Right cardiac atrium (tissue), 5 donors: ENCODE measurements around the gene ZNF543. TPM values are rescaled to one million over a fixed set of nuclear protein-coding genes. Genes with fewer than 3 reads are reported as not detected.
"Not testable (repeated sequence)": the region's sequence is repeated elsewhere in the genome, so short reads cannot be mapped to it uniquely, and the experiment has no call there.

ENCODE experiments used
- ATAC-seq, 2 donors: fragments of 200-7000 bp; cut with Tn5 transposase; one replicate each; pipeline versions ENCODE4 v1.8.0 to v1.9.1; 2020; ENCODE audit warnings: moderate library complexity in 2 of 2, mild to moderate bottlenecking in 1 of 2
- DNase-seq, 3 donors: peaks; one replicate each; pipeline ENCODE4 v3.0.0-alpha.2; 2020
- H3K27ac ChIP-seq: one replicate; pipeline ENCODE4 v1.5.1; 2013; ENCODE audit warnings: mild to moderate bottlenecking, low read length, control low read depth, moderate library complexity
- H3K27me3 ChIP-seq: one replicate; pipeline ENCODE4 v1.6.1; 2013; ENCODE audit not compliant: control insufficient read depth, insufficient read depth
- H3K4me1 ChIP-seq: one replicate; pipeline ENCODE4 v1.6.1; 2013; ENCODE audit warnings: low read length; ENCODE audit not compliant: control insufficient read depth, insufficient read depth
- H3K4me3 ChIP-seq: one replicate; pipeline ENCODE4 v1.5.1; 2013; ENCODE audit warnings: low read length, control low read depth
- H3K9me3 ChIP-seq: one replicate; pipeline ENCODE4 v1.6.1; 2013; ENCODE audit warnings: low read length; ENCODE audit not compliant: control insufficient read depth
- WGBS: extraction: QIAGEN DNeasy Blood & Tissue Kit; methylation state at CpG from one replicate; pipeline ENCODE4 v1.1.7; 2013; 5-methylcytosine and 5-hydroxymethylcytosine counted together
- intact Hi-C, 4 donors: fragments of 100-400 bp; cut with DNase I; formaldehyde crosslinking; loops; one replicate each; pipeline versions ENCODE4 v1.11.0 to v1.14.0; 2022 to 2023
- polyA plus RNA-seq: library from polyadenylated mRNA; stranded (reverse); fragments of 200-250 nt; gene quantifications from one replicate; pipeline ENCODE4 v1.2.3, GENCODE V29; 2013
- total RNA-seq, 4 donors: library from RNA; stranded (reverse); fragmentation: NEBNext Ultra II Directional; extraction: Animal tissue kit (Norgen Biotek cat#: 25700); gene quantifications; one replicate each; pipeline ENCODE4 v1.2.1, GENCODE V29; 2021
- donor health status: healthy with polysubstance abuse.
- donor health status: DM: no; HTN: yes; CAD: no.
- donor health status: DM: no; HTN: no; CAD: no.
- donor health status: DM: no; HTN: yes; CAD: no; lungs with severe emphysema.
- donor health status: DM: yes; HTN: yes; CAD: no.

Gene ZNF543
- total and polyA plus RNA-seq, 5 donors, result 2.1 to 7.6 (median 6.2) TPM

DNA sequence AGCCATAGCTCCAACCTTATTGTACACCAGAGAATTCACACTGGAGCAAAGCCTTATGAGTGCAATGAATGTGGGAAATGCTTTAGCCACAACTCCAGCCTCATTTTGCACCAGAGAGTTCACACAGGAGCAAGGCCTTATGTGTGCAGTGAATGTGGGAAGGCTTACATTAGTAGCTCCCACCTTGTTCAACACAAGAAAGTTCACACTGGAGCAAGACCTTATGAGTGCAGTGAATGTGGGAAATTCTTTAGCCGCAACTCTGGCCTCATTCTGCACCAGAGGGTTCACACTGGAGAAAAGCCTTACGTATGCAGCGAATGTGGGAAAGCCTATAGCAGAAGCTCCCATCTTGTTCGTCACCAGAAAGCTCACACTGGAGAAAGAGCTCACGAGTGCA is 37.1 kb downstream of the ZNF543 start:
- intact Hi-C loops, result no loop called here

DNA sequence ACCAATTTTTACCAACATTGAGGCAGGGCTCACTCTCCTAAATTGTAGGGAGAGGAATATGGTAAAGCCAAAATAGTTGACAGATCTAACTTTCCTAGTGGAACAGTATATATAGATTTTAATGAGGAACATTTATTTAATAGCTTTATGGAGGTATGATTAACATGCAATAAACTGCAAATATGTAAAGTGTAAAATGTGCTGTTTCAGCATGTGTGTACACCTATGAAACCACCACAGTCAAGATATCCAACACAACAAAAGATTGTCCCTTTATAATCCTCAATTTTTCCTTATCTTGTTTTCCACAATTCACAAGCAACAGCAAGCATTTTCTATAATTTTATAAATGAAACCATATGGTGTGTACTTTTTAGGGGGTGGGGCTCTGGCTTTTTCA is 39.0 kb downstream of the ZNF543 start:
- H3K9me3 ChIP-seq, result peaks cover 4% of the 10 kb centered on the region
- H3K4me3 ChIP-seq, result no peak overlapping the region
- DNase-seq (no peak), ATAC-seq (no peak)
- H3K27ac ChIP-seq, result no peak overlapping the region
- no peaks in the 10 kb centered on the region for H3K27me3 ChIP-seq
- H3K4me1 ChIP-seq, result no peaks in the 10 kb centered on the region
- intact Hi-C loops, result no loop called here

More for the DNA sequence above, 37.1 kb downstream of the ZNF543 start:
- Histone ChIP-seq H3K4me3 (no peak overlapping the region), H3K9me3 (peaks cover 4% of the 10 kb centered on the region), H3K4me1 (peaks cover 9% of the 10 kb centered on the region), H3K27me3 (no peaks in the 10 kb centered on the region), H3K27ac (no peak overlapping the region)
- ATAC-seq (no peak), DNase-seq (no peak)
- 95% methylated on average over 5 of the region's 5 CpGs for WGBS

DNA sequence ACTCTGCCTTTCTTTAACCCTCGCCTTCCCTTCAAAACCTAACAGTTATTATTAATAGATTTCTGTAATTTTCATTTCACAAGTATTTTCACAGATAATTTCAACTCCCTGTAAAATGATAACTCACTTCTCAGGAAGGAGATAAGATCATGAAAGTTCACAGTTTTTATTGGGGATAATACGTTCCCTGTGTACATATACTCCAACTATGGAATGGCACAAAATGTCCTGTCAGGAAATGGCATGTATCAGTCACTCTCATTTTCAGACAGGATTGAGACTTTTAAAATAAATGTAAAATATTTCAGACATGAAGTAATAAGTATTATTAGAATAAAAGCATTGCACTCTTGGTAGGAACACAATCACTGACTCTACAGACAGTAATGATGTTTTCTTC is 42.1 kb downstream of the ZNF543 start:
- H3K4me1 ChIP-seq, result no peaks in the 10 kb centered on the region
- ATAC-seq (no peak), DNase-seq (no peak)
- H3K4me3 ChIP-seq, result peak overlapping the region; percentile 39
- intact Hi-C loops, result no loop called here
- H3K9me3 ChIP-seq, result no peaks in the 10 kb centered on the region
- peak overlapping the region; percentile 95 for H3K27ac ChIP-seq
- no peaks in the 10 kb centered on the region for H3K27me3 ChIP-seq
- WGBS, result 59% methylated on average over 2 of the region's 2 CpGs

DNA sequence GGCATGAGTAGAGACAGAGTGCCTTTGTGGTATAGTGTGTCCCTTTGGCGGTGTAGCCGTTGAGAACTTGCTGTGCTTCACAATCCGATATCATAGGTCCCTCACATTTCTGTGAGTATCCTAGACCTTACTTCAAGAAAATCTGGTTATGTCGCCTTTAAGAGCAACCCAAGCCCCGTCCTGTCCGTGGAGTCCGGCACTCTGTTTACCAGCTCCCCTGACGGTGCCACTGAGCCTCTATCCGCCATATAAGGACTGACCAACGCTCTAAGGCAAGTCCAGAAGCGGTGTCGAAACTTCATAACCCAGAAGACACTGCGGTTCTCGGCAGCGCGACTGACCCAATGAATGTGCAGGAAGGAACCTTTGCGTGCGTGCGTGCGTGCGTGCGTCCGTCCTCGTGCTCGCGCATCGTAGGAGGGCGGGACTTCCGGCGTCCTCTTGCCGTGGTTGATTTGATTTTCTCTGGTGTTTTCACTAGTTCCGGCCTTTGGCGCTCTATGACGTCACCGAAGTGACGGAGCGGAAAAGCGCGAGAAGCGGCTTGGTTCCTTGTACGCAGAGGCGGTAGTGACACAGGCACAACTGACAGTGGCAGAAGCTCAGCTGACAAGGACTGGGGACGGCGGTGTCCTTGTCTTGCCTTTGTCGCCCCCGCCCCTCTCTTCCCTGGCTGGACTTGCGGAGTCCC is 42.9 kb downstream of the ZNF543 start, which contains the start of the genes TRAPPC2B and ZNF547:
TRAPPC2B (plus strand) TSS at position 555 of the 691 bp plus-strand sequence. CDS start 1,283 bp downstream, outside the sequence.
ZNF547 (plus strand) TSS at position 555 of the 691 bp plus-strand sequence. CDS start 5,005 bp downstream, outside the sequence.
- Histone ChIP-seq H3K9me3 (no peaks in the 10 kb centered on the region), H3K4me1 (no peaks in the 10 kb centered on the region), H3K27me3 (no peaks in the 10 kb centered on the region), H3K27ac (peak within 1 kb of the TSS; percentile 95), H3K4me3 (peak within 1 kb of the TSS; percentile 84)
- peak; percentile 94 to 97 for ATAC-seq
- intact Hi-C loops, result no loop called here
- DNase-seq, result peak; percentile 99 to 100 (median 100)
- 2% methylated on average over 47 of the region's 47 CpGs for WGBS

DNA sequence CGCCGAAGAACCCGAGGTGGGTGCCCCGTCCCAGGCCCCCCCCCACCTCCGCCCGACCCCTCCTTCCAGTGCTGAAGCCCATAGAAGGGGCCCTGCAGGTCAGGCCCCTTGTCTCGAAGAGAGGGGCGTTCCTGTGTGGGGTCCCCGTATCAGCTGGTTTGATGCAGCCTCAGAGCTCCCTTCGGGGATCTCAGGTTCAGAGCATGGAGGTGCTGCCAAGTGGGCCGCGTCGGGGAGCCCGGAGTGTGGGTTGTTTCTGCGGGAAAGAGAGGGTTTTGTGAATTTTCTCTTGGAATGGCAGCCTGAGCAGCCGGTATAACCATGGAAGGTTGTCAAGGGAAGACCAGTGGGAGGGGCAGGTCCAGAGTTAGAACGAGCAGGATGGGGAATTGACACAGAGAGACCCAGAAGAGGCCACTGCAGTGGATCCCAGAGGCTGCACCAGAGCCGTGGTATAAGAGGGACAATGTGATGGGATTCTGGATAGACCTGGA is 43.5 kb downstream of the ZNF543 start:
- DNase-seq (peak in 1 of 3 donors; percentile 64), ATAC-seq (peak in 1 of 2 donors; percentile 9)
- WGBS, result under 1% methylated on average over 18 of the region's 18 CpGs
- peak overlapping the region; percentile 91 for H3K27ac ChIP-seq
- intact Hi-C loops, result no loop called here
- H3K4me3 ChIP-seq, result peak overlapping the region; percentile 84
- no peaks in the 10 kb centered on the region for H3K27me3 ChIP-seq
- H3K9me3 ChIP-seq, result no peaks in the 10 kb centered on the region
- H3K4me1 ChIP-seq, result no peaks in the 10 kb centered on the region

DNA sequence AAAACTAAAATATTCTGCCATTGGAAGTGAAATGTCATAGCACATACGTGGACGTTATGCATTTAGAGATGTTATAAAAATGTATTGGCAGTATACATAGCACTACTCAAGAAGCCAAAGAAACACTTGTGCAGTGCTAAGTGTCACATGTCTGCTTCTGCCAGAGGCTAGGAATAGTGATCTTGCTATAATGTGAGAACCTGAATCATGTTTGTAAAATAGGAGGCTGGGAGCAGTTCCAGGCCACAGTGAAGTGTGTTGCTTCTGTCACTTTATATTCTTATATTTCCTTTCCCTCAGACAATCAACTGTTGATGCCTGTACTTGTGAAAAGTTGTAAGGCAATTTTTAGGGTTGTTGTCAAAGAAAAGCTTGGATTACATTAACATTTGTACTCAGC is 46.5 kb downstream of the ZNF543 start:
- intact Hi-C loops, result no loop called here
- Histone ChIP-seq H3K4me3 (no peak overlapping the region), H3K27me3 (no peaks in the 10 kb centered on the region), H3K9me3 (no peaks in the 10 kb centered on the region), H3K4me1 (no peaks in the 10 kb centered on the region), H3K27ac (no peak overlapping the region)
- 85% methylated on average over 2 of the region's 2 CpGs for WGBS
- ATAC-seq, result no peak
- DNase-seq, result no peak

DNA sequence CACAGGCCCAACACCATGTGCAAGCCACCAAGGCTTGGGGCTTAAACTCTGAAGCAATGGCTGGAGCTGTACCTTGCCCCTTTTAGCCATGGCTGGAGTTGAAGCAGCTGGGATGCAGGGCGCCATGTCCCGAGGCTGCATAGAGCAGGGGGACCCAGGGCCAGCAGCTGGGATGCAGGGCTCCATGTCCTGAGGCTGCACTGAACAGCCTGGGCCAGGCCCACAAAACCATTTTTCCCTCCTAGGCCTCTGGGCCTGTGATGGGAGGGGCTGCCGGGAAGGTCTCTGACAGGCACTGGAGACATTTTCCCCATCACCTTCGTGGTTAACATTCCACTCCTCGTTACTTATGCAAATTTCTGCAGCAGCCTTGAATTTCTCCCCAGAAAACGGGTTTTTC is 53.9 kb downstream of the ZNF543 start:
- WGBS, result 96% methylated on average over 6 of the region's 6 CpGs
- Histone ChIP-seq H3K27me3 (no peaks in the 10 kb centered on the region), H3K9me3 (peaks cover 8% of the 10 kb centered on the region), H3K27ac (no peak overlapping the region), H3K4me1 (no peaks in the 10 kb centered on the region), H3K4me3 (no peak overlapping the region)
- no peak for ATAC-seq
- intact Hi-C loops, result no loop called here
- DNase-seq, result no peak

DNA sequence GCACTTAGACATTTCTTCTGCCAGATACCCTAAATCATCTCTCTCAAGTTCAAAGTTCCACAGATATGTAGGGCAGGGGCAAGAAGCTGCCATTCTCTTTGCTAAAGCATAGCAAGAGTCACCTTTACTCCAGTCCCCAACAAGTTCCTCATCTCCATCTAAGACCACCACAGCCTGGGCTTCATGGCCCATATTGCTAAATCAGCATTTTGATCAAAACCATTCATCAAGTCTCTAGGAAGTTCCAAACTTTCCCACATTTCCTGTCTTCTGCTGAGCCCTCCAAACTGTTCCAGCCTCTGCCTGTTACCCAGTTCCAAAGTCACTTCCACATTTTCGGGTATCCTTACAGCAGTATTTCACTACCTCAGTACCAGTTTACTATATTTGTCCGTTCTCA is 54.4 kb downstream of the ZNF543 start:
- H3K4me1 ChIP-seq, ATAC-seq, H3K4me3 ChIP-seq, intact Hi-C loops, H3K27me3 ChIP-seq, H3K27ac ChIP-seq, H3K9me3 ChIP-seq, DNase-seq: not testable (repeated sequence)
- 97% methylated on average over 2 of the region's 2 CpGs for WGBS

DNA sequence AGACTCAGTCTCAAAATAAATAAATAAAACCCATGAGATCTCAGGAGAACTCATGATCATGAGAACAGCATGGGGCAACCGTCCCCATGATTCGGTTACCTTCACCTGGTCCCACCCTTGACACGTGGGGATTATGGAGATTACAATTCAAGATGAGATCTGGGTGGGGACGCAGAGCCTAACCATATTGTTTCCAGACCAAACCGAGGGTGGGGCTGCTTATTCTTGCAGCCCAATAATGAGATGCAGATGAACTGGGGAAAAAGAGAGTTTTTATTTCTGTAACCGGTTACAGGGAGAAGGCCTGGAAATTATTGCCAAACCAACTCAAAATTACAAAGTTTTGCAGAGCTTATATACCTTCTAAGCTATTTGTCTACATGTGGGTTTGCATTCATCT is 55.9 kb downstream of the ZNF543 start:
- no peak for ATAC-seq
- no peak overlapping the region for H3K27ac ChIP-seq
- no peak overlapping the region for H3K4me3 ChIP-seq
- intact Hi-C loops, result no loop called here
- H3K9me3 ChIP-seq, result peaks cover 8% of the 10 kb centered on the region
- H3K27me3 ChIP-seq, result no peaks in the 10 kb centered on the region
- no peaks in the 10 kb centered on the region for H3K4me1 ChIP-seq
- WGBS, result 93% methylated on average over 6 of the region's 6 CpGs
- DNase-seq, result no peak

DNA sequence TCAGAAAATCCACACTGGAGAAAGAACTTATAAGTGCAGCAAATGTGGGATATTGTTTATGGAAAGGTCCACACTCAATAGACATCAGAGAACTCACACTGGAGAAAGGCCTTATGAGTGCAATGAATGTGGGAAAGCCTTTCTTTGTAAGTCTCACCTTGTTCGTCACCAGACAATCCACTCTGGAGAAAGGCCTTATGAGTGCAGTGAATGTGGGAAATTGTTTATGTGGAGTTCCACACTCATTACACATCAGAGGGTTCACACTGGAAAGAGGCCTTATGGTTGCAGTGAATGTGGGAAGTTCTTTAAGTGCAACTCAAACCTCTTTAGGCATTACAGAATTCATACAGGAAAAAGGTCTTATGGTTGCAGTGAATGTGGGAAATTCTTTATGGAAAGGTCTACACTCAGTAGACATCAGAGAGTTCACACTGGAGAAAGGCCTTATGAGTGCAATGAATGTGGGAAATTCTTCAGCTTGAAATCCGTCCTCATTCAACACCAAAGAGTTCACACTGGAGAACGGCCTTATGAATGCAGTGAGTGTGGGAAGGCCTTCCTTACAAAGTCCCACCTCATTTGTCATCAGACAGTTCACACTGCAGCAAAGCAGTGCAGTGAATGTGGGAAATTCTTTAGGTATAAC is 57.4 kb downstream of the ZNF543 start:
- 95% methylated on average over 3 of the region's 3 CpGs for WGBS
- no peak overlapping the region for H3K27ac ChIP-seq
- peaks cover 8% of the 10 kb centered on the region for H3K9me3 ChIP-seq
- H3K4me3 ChIP-seq, result no peak overlapping the region
- ATAC-seq, result no peak
- DNase-seq, result no peak
- H3K4me1 ChIP-seq, result no peaks in the 10 kb centered on the region
- intact Hi-C loops, result no loop called here
- H3K27me3 ChIP-seq, result no peaks in the 10 kb centered on the region
